ENCODE data around the gene IGIP. TPM values are rescaled to one million over a fixed set of nuclear protein-coding genes. Genes with fewer than 3 reads are reported as not detected.

IGIP gene
- total RNA-seq, result 0.45 and 0.50 TPM in 2 replicates

DNA sequence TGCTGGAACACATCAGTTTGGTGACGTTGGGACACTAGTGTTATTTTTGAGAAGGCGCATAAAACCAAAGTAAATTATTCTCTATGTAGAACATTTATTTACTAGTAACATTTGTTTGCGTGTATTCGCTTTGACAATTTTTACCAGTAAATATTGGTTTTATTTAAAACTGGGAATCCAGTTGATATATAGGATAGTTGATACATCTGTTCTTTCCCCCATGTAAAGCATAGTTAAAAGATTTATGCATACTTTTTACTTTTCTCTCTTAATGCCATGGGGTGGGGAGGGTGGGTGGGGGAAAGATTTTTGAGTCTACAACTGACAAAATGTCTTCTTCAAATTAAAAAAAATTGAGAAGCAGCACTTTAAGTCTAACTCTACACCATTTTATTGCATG, at the start of gene IGIP:
Gene IGIP (plus strand): TSS at position 301 of the 400 bp plus-strand sequence. CDS start 2,540 bp downstream, outside the sequence.

DNA sequence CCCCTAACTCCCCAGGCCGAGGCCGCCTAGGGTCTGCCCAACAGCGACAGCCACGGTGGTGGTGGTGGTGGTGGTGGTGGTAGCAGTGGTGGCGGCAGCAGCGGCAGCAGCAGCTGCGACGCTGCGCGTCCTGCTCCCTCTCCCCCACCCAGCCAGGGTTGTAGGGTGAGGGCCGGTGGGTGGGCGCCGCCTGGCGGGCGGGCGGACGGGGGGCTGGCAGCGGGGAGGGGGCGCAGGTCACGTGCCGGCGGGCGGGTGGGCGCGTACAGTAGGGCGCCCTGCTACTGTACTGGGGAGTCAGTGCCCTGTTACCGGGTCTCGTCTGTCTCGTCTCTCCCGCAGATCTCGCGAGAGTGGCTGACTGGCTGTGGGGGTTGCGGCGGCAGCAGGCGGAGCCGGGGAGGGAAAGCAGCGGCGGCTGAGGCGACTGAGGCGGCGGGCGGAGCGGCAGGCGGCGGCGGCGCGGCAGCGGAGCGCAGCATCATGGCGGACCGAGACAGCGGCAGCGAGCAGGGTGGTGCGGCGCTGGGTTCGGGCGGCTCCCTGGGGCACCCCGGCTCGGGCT, 12.0 kb upstream of the IGIP start, which contains the start of gene PURA:
Gene PURA (plus strand): TSS at position 411 of the 565 bp plus-strand sequence. CDS start 73 bp downstream, at position 484.

DNA sequence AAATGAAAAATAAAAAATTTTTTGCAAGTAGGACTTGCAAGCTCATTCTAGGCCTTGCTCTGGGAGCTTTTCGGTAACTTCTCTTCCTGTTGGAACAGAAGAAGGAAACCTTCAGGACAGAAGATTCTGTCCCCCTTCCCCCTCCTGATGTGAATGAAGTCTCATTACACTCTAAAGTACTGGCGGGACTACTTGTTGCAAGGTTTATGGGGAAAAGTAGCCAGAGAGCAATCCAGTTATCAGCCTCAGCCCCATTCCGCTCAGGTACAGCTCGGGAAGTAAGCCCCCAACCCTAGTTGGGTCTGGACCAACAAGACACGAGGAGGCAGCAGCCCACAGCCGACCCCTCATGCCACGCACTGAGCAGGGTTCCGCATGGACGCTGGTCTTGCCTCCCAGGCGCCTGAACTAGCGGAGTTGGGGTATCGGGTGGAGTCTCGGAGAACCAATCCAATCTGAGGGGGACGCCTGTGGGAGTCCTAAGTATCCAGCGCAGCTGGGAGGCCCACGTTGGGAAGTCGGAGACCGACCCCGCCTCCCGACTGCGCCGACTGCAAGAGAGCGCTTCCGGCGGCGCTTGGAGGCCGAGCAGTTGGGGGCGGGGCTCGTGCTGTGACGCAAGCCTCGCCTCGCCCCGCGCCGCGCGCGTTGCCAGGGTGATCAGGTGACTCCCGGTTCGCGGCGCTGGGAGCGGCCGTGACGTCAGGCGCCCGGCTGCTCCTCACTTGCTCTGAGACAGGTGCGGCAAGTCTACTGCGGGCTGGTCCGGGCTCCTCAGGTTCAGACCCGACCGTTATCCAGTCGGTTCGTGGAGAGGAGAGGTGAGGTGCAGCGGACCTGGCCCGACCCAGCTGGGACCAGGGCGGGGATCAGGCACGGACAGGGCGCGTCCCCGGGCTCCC, 49.0 kb downstream of the IGIP start, which contains the start of gene CYSTM1:
Gene CYSTM1 (plus strand): TSS at position 724 of the 902 bp plus-strand sequence. CDS start 19,278 bp downstream, outside the sequence.

Other genes starting within 250 kb of the IGIP start
- 0.15 and 0.17 TPM in 2 replicates for gene NRG2, start 82.6 kb upstream of the IGIP start, total RNA-seq
- 1.7 and 1.8 TPM in 2 replicates for gene PURA, start 11.8 kb upstream of the IGIP start, total RNA-seq
- gene CYSTM1, start 49.3 kb downstream of the IGIP start, total RNA-seq, result 12.3 and 18.7 TPM in 2 replicates
- 79.7 and 99.0 TPM in 2 replicates for gene PFDN1, start 177.2 kb downstream of the IGIP start, total RNA-seq
- gene HBEGF, start 220.7 kb downstream of the IGIP start, total RNA-seq, result 2.4 and 3.5 TPM in 2 replicates
- not detected in 2 replicates for gene SLC4A9, start 234.3 kb downstream of the IGIP start, total RNA-seq

Measured in bronchus fibroblast of lung (primary cell).